ENCODE data around the gene FGR. TPM values are rescaled to one million over a fixed set of nuclear protein-coding genes. Genes with fewer than 3 reads are reported as not detected.

Gene FGR
- total and polyA plus RNA-seq, 2 experiments from 2014 or later: 0.53 to 0.56 TPM

DNA sequence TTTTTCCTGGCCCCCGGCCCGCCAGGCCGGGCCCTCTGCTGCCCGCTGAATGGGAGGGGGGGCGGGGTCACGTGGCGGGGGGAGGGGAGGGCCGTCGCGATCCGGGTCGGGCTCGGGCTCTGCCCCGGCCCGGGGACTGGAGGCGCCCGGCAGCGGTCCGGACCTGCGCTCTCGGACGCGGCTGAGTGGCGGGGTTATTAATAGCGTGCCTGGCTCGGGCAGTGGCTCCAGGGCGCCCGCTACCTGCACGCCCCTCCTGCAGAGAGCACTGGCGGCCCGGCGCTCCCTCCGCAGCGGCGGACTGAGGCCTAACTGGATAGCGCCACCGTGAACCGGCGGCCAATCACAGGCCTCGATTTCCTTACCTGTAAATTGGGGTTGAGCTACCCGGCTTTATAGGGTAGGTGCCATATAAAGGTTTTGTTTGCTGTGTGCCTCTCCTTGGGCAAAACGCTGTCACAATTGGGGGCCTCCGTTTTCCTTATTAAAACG lies 59.1 kb downstream of the FGR start:
- Histone ChIP-seq H3K27me3 (ENCODE audit: insufficient read depth) (no peaks in the 10 kb centered on the region), H4K20me1 (replicated peaks; ENCODE audit: insufficient read depth) (peaks cover 3% of the 10 kb centered on the region; the same call in 1 of the 2 replicates), H3K4me3 (peak overlapping the region; percentile 65), H3K9me2 (ENCODE audit: insufficient read depth) (no peaks in the 10 kb centered on the region), H2AFZ (0 out of 2 replicates have a peak overlapping the region, but pooled peaks have one; percentile 32), H3K27ac (ENCODE audit: low read depth) (peak overlapping the region; percentile 55; the same call in 1 of the 2 replicates), H3K4me1 (ENCODE audit: insufficient read depth) (peaks cover 40% of the 10 kb centered on the region), H3K4me2 (peak overlapping the region; percentile 92), H3F3A (replicated peaks; ENCODE audit: low read depth) (peaks cover 48% of the 10 kb centered on the region), H3K36me3 (ENCODE audit: insufficient read depth) (no peaks in the 10 kb centered on the region), H3K79me2 (replicated peaks; ENCODE audit: insufficient read depth) (peaks cover 31% of the 10 kb centered on the region)
- DNase-seq (ENCODE audit: low spot score) (peak; percentile 85), ATAC-seq (peak; percentile 55)
- TF ChIP-seq EZH2 (IDR thresholded peaks at IDR 0.05; ENCODE audit: low read depth, unreplicated experiment) (no peak), POLR2AphosphoS5 (IDR thresholded peaks at IDR 0.05; ENCODE audit: low read depth) (peak; percentile 19; the same call in 1 of the 2 replicates), CREB1 (CRISPR knock-in tag; IDR thresholded peaks at IDR 0.05; ENCODE audit: low read depth) (peak; percentile 9; the same call in 1 of the 2 replicates), JUNB (IDR thresholded peaks at IDR 0.05; ENCODE audit: unreplicated experiment) (no peak), ZNF114 (CRISPR knock-in tag; IDR thresholded peaks at IDR 0.05) (no peak), NANOG (IDR thresholded peaks at IDR 0.05; ENCODE audit: borderline replicate concordance) (no peak), ZNF331 (CRISPR knock-in tag; IDR thresholded peaks at IDR 0.05; ENCODE audit: low read depth) (no peak), STAT1 (IDR thresholded peaks at IDR 0.05; ENCODE audit: unreplicated experiment) (no peak), EZH2phosphoT487 (IDR thresholded peaks at IDR 0.05; ENCODE audit: unreplicated experiment) (no peak)
- TF ChIP-seq, protein P1, sequence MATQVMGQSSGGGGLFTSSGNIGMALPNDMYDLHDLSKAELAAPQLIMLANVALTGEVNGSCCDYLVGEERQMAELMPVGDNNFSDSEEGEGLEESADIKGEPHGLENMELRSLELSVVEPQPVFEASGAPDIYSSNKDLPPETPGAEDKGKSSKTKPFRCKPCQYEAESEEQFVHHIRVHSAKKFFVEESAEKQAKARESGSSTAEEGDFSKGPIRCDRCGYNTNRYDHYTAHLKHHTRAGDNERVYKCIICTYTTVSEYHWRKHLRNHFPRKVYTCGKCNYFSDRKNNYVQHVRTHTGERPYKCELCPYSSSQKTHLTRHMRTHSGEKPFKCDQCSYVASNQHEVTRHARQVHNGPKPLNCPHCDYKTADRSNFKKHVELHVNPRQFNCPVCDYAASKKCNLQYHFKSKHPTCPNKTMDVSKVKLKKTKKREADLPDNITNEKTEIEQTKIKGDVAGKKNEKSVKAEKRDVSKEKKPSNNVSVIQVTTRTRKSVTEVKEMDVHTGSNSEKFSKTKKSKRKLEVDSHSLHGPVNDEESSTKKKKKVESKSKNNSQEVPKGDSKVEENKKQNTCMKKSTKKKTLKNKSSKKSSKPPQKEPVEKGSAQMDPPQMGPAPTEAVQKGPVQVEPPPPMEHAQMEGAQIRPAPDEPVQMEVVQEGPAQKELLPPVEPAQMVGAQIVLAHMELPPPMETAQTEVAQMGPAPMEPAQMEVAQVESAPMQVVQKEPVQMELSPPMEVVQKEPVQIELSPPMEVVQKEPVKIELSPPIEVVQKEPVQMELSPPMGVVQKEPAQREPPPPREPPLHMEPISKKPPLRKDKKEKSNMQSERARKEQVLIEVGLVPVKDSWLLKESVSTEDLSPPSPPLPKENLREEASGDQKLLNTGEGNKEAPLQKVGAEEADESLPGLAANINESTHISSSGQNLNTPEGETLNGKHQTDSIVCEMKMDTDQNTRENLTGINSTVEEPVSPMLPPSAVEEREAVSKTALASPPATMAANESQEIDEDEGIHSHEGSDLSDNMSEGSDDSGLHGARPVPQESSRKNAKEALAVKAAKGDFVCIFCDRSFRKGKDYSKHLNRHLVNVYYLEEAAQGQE (IDR thresholded peaks at IDR 0.05; ENCODE audit: unreplicated experiment): no peak
- TF ChIP-seq, protein P2, sequence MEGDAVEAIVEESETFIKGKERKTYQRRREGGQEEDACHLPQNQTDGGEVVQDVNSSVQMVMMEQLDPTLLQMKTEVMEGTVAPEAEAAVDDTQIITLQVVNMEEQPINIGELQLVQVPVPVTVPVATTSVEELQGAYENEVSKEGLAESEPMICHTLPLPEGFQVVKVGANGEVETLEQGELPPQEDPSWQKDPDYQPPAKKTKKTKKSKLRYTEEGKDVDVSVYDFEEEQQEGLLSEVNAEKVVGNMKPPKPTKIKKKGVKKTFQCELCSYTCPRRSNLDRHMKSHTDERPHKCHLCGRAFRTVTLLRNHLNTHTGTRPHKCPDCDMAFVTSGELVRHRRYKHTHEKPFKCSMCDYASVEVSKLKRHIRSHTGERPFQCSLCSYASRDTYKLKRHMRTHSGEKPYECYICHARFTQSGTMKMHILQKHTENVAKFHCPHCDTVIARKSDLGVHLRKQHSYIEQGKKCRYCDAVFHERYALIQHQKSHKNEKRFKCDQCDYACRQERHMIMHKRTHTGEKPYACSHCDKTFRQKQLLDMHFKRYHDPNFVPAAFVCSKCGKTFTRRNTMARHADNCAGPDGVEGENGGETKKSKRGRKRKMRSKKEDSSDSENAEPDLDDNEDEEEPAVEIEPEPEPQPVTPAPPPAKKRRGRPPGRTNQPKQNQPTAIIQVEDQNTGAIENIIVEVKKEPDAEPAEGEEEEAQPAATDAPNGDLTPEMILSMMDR (conservative IDR thresholded peaks at IDR 0.05; ENCODE audit: low read depth in 2 of 2): peak in 1 of 2 experiments; percentile 37; a peak in 2 of 4 replicates
- Mint-ChIP-seq H3K4me1 (peaks cover 48% of the 10 kb centered on the region), H3K27me3 (ENCODE audit: insufficient read depth, low read depth, poor library complexity) (peaks cover 9% of the 10 kb centered on the region), H3K36me3 (ENCODE audit: low read depth) (no peaks in the 10 kb centered on the region), H3K9me3 (no peaks in the 10 kb centered on the region; the same call in 2 of the 3 replicates), H3K27ac (no peak overlapping the region), H3K4me3 (peak overlapping the region; percentile 50)

All from GM23338 (cell line).